Right lobe of liver (tissue), 6 donors: ENCODE results near the gene F13A1. TPM values are rescaled to one million over a fixed set of nuclear protein-coding genes. Genes with fewer than 3 reads are reported as not detected.

Experiments used
- ATAC-seq, 4 donors: fragments of 200-7000 bp; cut with Tn5 transposase; one replicate each; pipeline ENCODE4 v1.9.1; 2020; ENCODE audit warnings: mild to moderate bottlenecking in 4 of 4, moderate library complexity in 4 of 4
- DNase-seq, 3 donors: peaks; one replicate each; pipeline ENCODE4 v3.0.0-alpha.2; 2020
- H3K27ac ChIP-seq, 3 donors: fragments of 200-600 bp; one replicate each; pipeline ENCODE4 v1.8.0; 2022
- H3K27me3 ChIP-seq, 2 donors: fragments of 200-600 bp; one replicate each; pipeline ENCODE4 v1.8.0; 2022
- H3K36me3 ChIP-seq, 4 donors: fragments of 200-600 bp; sonication (generic) in 1 of 4; one replicate each; pipeline versions ENCODE4 v1.5.1 to v1.8.0; 2017 to 2022; ENCODE audit warnings: control low read depth in 1 of 4
- H3K4me1 ChIP-seq, 4 donors: fragments of 200-600 bp; sonication (generic) in 1 of 4; one replicate each; pipeline versions ENCODE4 v1.5.1 to v1.8.0; 2017 to 2022; ENCODE audit warnings: control low read depth in 1 of 4
- H3K4me3 ChIP-seq, 3 donors: fragments of 200-600 bp; one replicate each; pipeline ENCODE4 v1.8.0; 2022
- H3K9me3 ChIP-seq, 4 donors: fragments of 200-600 bp; sonication (generic) in 1 of 4; one replicate each; pipeline versions ENCODE4 v1.5.1 to v1.8.0; 2017 to 2022; ENCODE audit warnings: control low read depth in 1 of 4
- POLR2A ChIP-seq: fragments of 450-650 bp; IDR thresholded peaks from one replicate; pipeline ENCODE4 v1.6.1; 2017; ENCODE audit warnings: antibody characterized with exemption, mild to moderate bottlenecking
- WGBS: methylation state at CpG from one replicate; pipeline ENCODE4 v1.1.6; 2018; ENCODE audit warnings: low coverage, low lambda C conversion rate; ENCODE audit not compliant: insufficient coverage; ENCODE audit errors: missing lambda C conversion rate; 5-methylcytosine and 5-hydroxymethylcytosine counted together
- intact Hi-C, 2 donors: fragments of 100-400 bp; cut with DNase I; formaldehyde crosslinking; loops; one replicate each; pipeline versions ENCODE4 v1.11.2 to v1.14.1; 2022
- total RNA-seq, 6 experiments: library from RNA; depleted of rRNA in 2 of 6; stranded (reverse); fragments of >200 nt in 2 of 6; fragmentation: NEBNext Ultra II Directional in 3 of 6; extraction: Animal tissue kit (Norgen Biotek cat#: 25700) in 3 of 6; gene quantifications; one replicate each; pipeline versions ENCODE4 v1.1.0 to v1.2.4, GENCODE V29; 2016 to 2023
- TF ChIP-seq, protein P1 (sequence below), 4 donors: fragments of 200-600 bp in 3 of 4; fragments of 450-650 bp in 1 of 4; IDR thresholded peaks; one replicate each; pipeline versions ENCODE4 v1.5.1 to v1.8.0; 2016 to 2022; ENCODE audit warnings: antibody characterized with exemption in 4 of 4, mild to moderate bottlenecking in 2 of 4
- donor health status: DM: no; HTN: yes; CAD: no.
- donor health status: DM: no; HTN: no; CAD: no.
- donor health status: DM: no; HTN: no; CAD: no.
- donor health status: DM: no; HTN: yes; CAD: no.
- donor health status: DM: no; HTN: yes; CAD: no.

Gene F13A1
- total RNA-seq, 6 experiments from 2014 or later: 0.86 to 10.1 (median 2.1) TPM

DNA sequence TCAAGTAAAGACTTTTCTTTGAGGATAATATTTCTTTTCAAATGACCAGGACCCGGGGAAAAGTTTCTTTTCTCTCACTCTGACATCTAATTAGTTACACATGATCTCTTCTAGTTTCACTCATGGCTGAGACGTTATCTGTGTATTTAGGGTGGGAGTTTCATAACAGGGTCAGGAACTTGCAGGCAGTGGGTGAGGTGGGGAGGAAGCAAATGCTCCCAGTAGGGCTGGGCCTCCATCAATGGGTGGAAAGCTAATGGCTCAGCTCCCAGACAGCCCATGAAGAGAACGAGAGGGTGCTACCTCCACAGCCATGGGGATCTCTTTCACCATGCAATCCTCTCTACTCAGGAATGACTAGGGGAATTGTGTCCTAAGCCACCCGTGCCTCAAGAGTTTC is 119.3 kb downstream of the F13A1 start:
- TF ChIP-seq, protein P1, sequence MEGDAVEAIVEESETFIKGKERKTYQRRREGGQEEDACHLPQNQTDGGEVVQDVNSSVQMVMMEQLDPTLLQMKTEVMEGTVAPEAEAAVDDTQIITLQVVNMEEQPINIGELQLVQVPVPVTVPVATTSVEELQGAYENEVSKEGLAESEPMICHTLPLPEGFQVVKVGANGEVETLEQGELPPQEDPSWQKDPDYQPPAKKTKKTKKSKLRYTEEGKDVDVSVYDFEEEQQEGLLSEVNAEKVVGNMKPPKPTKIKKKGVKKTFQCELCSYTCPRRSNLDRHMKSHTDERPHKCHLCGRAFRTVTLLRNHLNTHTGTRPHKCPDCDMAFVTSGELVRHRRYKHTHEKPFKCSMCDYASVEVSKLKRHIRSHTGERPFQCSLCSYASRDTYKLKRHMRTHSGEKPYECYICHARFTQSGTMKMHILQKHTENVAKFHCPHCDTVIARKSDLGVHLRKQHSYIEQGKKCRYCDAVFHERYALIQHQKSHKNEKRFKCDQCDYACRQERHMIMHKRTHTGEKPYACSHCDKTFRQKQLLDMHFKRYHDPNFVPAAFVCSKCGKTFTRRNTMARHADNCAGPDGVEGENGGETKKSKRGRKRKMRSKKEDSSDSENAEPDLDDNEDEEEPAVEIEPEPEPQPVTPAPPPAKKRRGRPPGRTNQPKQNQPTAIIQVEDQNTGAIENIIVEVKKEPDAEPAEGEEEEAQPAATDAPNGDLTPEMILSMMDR (IDR thresholded peaks at IDR 0.05): no peak
- TF ChIP-seq POLR2A: no peak
- intact Hi-C loops: no loop called here
- ATAC-seq: no peak

DNA sequence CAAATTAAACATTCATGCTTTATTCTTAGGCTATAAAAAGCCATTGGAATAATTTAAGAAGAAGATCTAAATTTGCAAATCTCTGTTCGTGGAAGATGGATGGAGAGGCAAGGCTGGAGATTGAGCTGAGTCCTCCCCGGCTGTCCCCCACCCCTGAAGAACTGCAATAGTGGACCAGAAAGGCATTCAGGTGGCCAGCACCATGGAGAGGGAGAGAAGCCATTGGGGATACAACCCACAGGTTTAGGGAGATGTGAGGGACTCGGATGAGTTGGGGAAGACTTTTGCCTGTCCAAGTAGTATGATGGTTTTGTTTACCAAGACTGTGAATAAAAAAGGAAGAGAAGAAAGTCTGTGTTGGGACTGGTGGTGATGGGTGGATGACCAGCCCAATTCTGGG is 120.8 kb downstream of the F13A1 start:
- DNase-seq (no peak), ATAC-seq (no peak)
- Histone ChIP-seq H3K4me3 (no peak overlapping the region), H3K27ac (no peak overlapping the region), H3K36me3 (no peaks in the 10 kb centered on the region), H3K9me3 (no peaks in the 10 kb centered on the region), H3K4me1 (no peaks in the 10 kb centered on the region), H3K27me3 (no peaks in the 10 kb centered on the region)
- WGBS: 52% methylated on average over 3 of the region's 3 CpGs
- intact Hi-C loops: no loop called here
- no peak for TF ChIP-seq POLR2A
- TF ChIP-seq, protein P1 (IDR thresholded peaks at IDR 0.05): no peak

More for the DNA sequence above, 119.3 kb downstream of the F13A1 start:
- no peak overlapping the region for H3K27ac ChIP-seq
- no peaks in the 10 kb centered on the region for H3K27me3 ChIP-seq
- WGBS: 30% methylated on average over 3 of the region's 4 CpGs
- H3K9me3 ChIP-seq: no peaks in the 10 kb centered on the region
- H3K4me1 ChIP-seq: no peaks in the 10 kb centered on the region
- H3K4me3 ChIP-seq: no peak overlapping the region
- H3K36me3 ChIP-seq: no peaks in the 10 kb centered on the region
- no peak for DNase-seq

DNA sequence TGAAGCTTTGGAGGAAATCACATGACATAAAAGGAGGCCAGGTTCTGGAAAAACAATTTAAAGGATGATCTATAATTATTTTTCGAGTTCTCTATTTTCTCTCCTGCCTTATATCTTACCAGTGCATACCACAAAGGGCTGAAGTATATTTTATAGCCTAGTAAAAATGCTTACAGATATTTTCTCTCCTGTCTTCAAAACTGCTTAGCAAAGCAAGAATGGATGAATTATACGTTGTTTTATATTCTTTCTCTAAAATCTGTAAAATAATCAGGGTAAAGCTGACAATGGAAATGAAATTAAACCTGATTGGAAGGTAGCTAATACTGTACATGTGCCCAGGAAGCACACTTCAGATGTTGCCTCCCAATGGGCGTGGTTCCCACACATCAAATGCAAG is 123.7 kb downstream of the F13A1 start:
- Histone ChIP-seq H3K4me1 (no peaks in the 10 kb centered on the region), H3K4me3 (no peak overlapping the region), H3K36me3 (no peaks in the 10 kb centered on the region), H3K9me3 (no peaks in the 10 kb centered on the region), H3K27ac (no peak overlapping the region), H3K27me3 (no peaks in the 10 kb centered on the region)
- ATAC-seq (no peak), DNase-seq (no peak)
- intact Hi-C loops: no loop called here
- TF ChIP-seq, protein P1 (IDR thresholded peaks at IDR 0.05): no peak
- TF ChIP-seq POLR2A: no peak
- 33% methylated on average over 3 of the region's 3 CpGs for WGBS

DNA sequence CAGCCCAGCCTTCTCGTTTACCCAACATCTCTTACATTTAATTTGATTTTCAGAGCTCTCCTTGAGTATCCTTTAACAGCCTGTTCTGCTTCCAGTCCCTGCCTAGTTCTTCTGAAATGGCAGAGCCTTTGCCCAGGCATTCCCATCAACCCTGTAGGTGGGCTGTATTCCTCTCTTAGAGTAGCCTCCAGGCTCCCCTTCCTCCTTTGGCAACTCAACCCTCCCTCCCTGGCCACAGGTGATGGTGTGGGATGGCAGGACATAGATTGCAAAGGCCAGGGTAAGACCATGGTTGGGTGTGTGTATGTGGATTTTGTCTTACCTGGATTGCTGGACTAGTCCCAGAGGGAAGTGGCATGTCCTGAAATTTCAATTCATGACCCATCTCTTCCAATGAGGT is 125.4 kb downstream of the F13A1 start:
- Histone ChIP-seq H3K36me3 (no peaks in the 10 kb centered on the region), H3K9me3 (no peaks in the 10 kb centered on the region), H3K27ac (no peak overlapping the region), H3K4me1 (no peaks in the 10 kb centered on the region), H3K4me3 (no peak overlapping the region), H3K27me3 (no peaks in the 10 kb centered on the region)
- TF ChIP-seq, protein P1 (IDR thresholded peaks at IDR 0.05): no peak
- no peak for TF ChIP-seq POLR2A
- no peak for DNase-seq
- ATAC-seq: no peak
- intact Hi-C loops: no loop called here
- 56% methylated on average over 1 of the region's 1 CpG for WGBS

DNA sequence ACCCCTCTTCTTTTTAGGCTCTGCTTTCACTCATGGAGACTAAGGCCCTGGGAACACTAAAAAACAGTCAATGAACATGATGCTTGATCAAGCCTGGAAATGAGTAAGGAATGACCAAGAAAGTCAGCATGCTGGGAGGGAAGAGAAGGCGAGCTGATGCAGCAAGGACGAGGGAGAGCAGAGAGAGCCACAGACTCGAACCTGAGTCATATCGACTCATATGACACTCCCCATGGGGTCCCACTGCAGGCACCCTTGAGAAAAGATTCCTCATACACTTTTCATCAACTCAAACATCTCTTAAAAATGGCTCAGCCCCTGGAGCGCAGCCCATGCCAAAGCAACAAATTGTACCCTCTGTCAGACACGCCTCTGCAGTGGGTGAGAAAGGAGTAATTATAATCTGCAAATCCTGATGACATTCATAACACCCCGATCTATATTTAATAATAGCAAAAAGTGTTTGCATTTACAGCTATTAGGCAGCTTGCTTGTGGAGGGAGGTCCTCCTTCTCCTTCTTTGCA is 127.2 kb downstream of the F13A1 start:
- Histone ChIP-seq H3K36me3 (no peaks in the 10 kb centered on the region), H3K9me3 (no peaks in the 10 kb centered on the region), H3K4me3 (no peak overlapping the region), H3K27ac (no peak overlapping the region), H3K4me1 (no peaks in the 10 kb centered on the region), H3K27me3 (no peaks in the 10 kb centered on the region)
- ATAC-seq (no peak), DNase-seq (no peak)
- TF ChIP-seq, protein P1 (IDR thresholded peaks at IDR 0.05): no peak
- TF ChIP-seq POLR2A: no peak
- WGBS: 40% methylated on average over 6 of the region's 7 CpGs
- intact Hi-C loops: no loop called here
